T-cell (primary cell): ENCODE measurements around the gene TGIF1. TPM values are rescaled to one million over a fixed set of nuclear protein-coding genes. Genes with fewer than 3 reads are reported as not detected.
"Not testable (repeated sequence)": the region's sequence is repeated elsewhere in the genome, so short reads cannot be mapped to it uniquely, and the experiment has no call there.

Experiments used
- ATAC-seq, 4 experiments: fragments of 200-7000 bp in 3 of 4; fragments of 150-1000 bp in 1 of 4; cut with Tn5 transposase; replicated peaks in 1 of 4; 1 replicate in 3 of 4; 2 replicates in 1 of 4; pipeline ENCODE4 v1.10.0; 2021; ENCODE audit warnings: moderate library complexity in 3 of 4, mild to moderate bottlenecking in 2 of 4, moderate number of reproducible peaks in 1 of 4
- CTCF ChIA-PET, 2 donors: fragments of 300-600 bp; sonication (Branson Sonifier 250); formaldehyde crosslinking; loops; one replicate each; lab custom pipeline; 2022; ENCODE audit warnings: antibody characterized with exemption in 2 of 2; lab: Charles Lee
- POLR2A ChIA-PET, 2 donors: fragments of 300-600 bp; sonication (Branson Sonifier 250); formaldehyde crosslinking; loops; one replicate each; lab custom pipeline; 2022; ENCODE audit warnings: antibody characterized with exemption in 2 of 2; lab: Charles Lee
- DNase-seq, 35 experiments: peaks; one replicate each; pipeline versions ENCODE4 v3.0.0 to v3.0.0-alpha.2; 2013 to 2023
- H3K27ac ChIP-seq: one replicate; pipeline ENCODE4 v1.5.1; 2013; ENCODE audit warnings: low read length
- H3K27me3 ChIP-seq, 2 experiments: replicated peaks in 1 of 2; 1 replicate in 1 of 2; 2 replicates in 1 of 2; pipeline versions ENCODE4 v1.6.1 to v1.7.0; 2013; ENCODE audit warnings: low read length in 1 of 2, mixed read lengths in 1 of 2; ENCODE audit not compliant: control insufficient read depth in 2 of 2, insufficient read depth in 2 of 2; ENCODE audit errors: extremely low read depth in 1 of 2
- H3K36me3 ChIP-seq, 2 donors: 1 replicate in 1 of 2; 2 replicates in 1 of 2; pipeline versions ENCODE4 v1.6.1 to v1.7.0; 2013; ENCODE audit warnings: low read length in 1 of 2; ENCODE audit not compliant: control insufficient read depth in 2 of 2, insufficient read depth in 1 of 2; ENCODE audit errors: extremely low read depth in 1 of 2
- H3K4me1 ChIP-seq, 2 experiments: 1 replicate in 1 of 2; 2 replicates in 1 of 2; pipeline versions ENCODE4 v1.6.1 to v1.7.0; 2013; ENCODE audit warnings: low read length in 2 of 2, mixed read lengths in 1 of 2; ENCODE audit not compliant: insufficient read depth in 2 of 2, control insufficient read depth in 1 of 2; ENCODE audit errors: extremely low read depth in 1 of 2
- H3K4me3 ChIP-seq, 2 donors: 1 replicate in 1 of 2; 2 replicates in 1 of 2; pipeline versions ENCODE4 v1.5.1 to v1.7.0; 2013; ENCODE audit warnings: mild to moderate bottlenecking in 2 of 2, low read length in 1 of 2, moderate library complexity in 1 of 2; ENCODE audit not compliant: control insufficient read depth in 1 of 2; ENCODE audit errors: extremely low read depth in 1 of 2
- H3K9me3 ChIP-seq: 2 replicates; pipeline ENCODE4 v1.7.0; 2013
- H3K27ac Mint-ChIP-seq, 2 donors: one replicate each; pipeline ENCODE4 v1.8.0; 2020 to 2021; ENCODE audit warnings: mild to moderate bottlenecking in 2 of 2, mixed read lengths in 2 of 2
- H3K27me3 Mint-ChIP-seq, 2 donors: one replicate each; pipeline ENCODE4 v1.8.0; 2021 to 2022; ENCODE audit warnings: mixed read lengths in 2 of 2
- H3K36me3 Mint-ChIP-seq: one replicate; pipeline ENCODE4 v1.8.0; 2021; ENCODE audit warnings: mixed read lengths
- H3K4me1 Mint-ChIP-seq, 3 donors: one replicate each; pipeline ENCODE4 v1.8.0; 2020 to 2022; ENCODE audit warnings: mixed read lengths in 3 of 3, mild to moderate bottlenecking in 1 of 3
- H3K4me3 Mint-ChIP-seq, 3 donors: one replicate each; pipeline ENCODE4 v1.8.0; 2020 to 2022; ENCODE audit warnings: mild to moderate bottlenecking in 3 of 3, mixed read lengths in 3 of 3, moderate library complexity in 3 of 3
- H3K9me3 Mint-ChIP-seq, 3 donors: one replicate each; pipeline ENCODE4 v1.8.0; 2020 to 2022; ENCODE audit warnings: mixed read lengths in 3 of 3
- WGBS: methylation state at CpG from one replicate; pipeline ENCODE4 v1.1.5; 2013; ENCODE audit warnings: missing lambda C conversion rate; ENCODE audit not compliant: insufficient coverage; 5-methylcytosine and 5-hydroxymethylcytosine counted together
- total RNA-seq, 35 experiments: library from RNA in 6 of 35; stranded (reverse) in 6 of 35; fragments of 120-200 nt in 1 of 35; gene quantifications; one replicate each; pipeline versions ENCODE4 v1.2.1 to v1.2.4 and lab custom pipeline; 2013 to 2026

Gene TGIF1
- total RNA-seq, 5 donors from 2014 or later (not counting 1 experiment from before 2014, with no cell fraction given): 40.5 to 90.5 (median 81.8) TPM

DNA sequence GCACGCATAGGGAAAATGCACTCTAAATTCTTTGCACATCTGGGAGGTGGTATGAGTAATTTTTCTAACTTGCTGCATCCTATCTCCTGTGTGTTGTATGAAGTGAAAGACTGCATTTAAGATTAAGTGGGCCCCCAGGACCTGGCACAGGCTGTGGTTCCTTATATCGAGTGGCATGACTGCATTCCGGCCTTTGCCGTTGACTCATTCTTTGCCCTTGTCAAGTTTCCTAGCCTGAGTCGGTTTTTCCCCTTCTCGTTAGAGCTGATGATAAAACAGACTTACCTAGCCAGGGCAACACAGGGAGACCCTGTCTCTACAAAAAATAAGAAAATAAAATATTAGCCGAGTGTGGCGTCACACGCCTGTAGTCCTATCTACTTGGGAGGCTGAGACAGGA lies 37.4 kb upstream of the TGIF1 start:
- H3K36me3 Mint-ChIP-seq, H3K4me3 ChIP-seq, H3K27me3 ChIP-seq, H3K27me3 Mint-ChIP-seq, H3K9me3 Mint-ChIP-seq, H3K36me3 ChIP-seq, H3K27ac ChIP-seq, CTCF ChIA-PET, H3K9me3 ChIP-seq, DNase-seq, H3K4me1 ChIP-seq, H3K27ac Mint-ChIP-seq: not testable (repeated sequence)
- WGBS: 75% methylated on average over 5 of the region's 9 CpGs
- ATAC-seq: peak in 1 of 4 experiments; percentile 23
- peaks cover 5 to 10% (median 7%) of the 10 kb centered on the region in 3 donors for H3K4me1 Mint-ChIP-seq
- POLR2A ChIA-PET: interaction anchor here in 1 of 2 donors (0.6 kb wide), 1 partner anchor 115 kb away, joined by 3 read pairs; no protein-coding TSS in a partner anchor
- H3K4me3 Mint-ChIP-seq: peak overlapping the region in 2 of 3 donors; percentile 58 to 72

DNA sequence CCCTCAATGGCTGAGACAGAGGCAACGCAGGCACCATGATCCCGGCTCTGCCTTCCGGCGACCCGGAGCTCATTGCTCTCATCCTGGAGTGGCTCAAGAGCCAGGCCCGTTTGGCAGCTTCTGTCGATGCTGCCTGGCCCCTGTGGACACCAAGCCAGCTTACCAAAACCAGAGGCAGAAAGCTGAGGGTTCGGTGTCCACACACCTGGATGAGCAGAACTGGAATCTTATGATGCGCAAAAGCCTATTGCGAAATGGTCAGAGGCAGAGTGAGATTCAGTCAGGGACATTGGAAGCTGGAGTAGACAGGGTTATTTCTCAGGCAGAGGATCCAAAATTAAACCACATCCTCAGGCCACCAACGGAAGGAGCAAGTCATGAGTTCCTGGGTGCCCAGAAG lies 34.9 kb upstream of the TGIF1 start:
- peaks cover 5 to 10% (median 7%) of the 10 kb centered on the region in 3 donors for H3K4me1 Mint-ChIP-seq
- H3K27ac Mint-ChIP-seq: no peak overlapping the region
- no peak overlapping the region for H3K4me3 Mint-ChIP-seq

DNA sequence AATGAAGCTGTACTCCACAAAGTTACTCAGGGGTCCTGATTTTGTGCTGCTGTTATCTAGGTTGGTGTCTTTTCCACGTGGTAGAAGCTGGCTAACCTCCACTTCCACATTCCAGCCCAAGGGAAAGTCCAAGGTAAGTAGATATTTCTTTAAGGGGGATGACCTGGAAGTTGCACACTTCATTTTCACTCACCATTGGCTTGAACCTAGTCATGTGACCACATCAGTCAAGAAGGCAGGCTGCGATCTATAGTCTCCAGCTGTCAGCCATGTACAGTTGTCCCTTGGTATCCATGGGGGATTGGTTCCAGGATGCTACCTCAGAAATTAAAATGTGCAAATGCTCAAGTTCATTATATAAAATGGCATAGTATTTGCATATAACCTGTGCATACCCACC lies 31.9 kb upstream of the TGIF1 start:
- no peaks in the 10 kb centered on the region for H3K36me3 Mint-ChIP-seq
- Histone ChIP-seq H3K36me3 (no peaks in the 10 kb centered on the region), H3K4me3 (no peak overlapping the region), H3K27ac (no peak overlapping the region), H3K9me3 (no peaks in the 10 kb centered on the region), H3K4me1 (no peaks in the 10 kb centered on the region), H3K27me3 (no peaks in the 10 kb centered on the region)
- no peak overlapping the region for H3K4me3 Mint-ChIP-seq
- no CpG with 5 or more reads among the region's 2 CpGs for WGBS
- H3K27me3 Mint-ChIP-seq: no peaks in the 10 kb centered on the region
- ChIA-PET POLR2A (interaction anchor here in 1 of 2 donors (0.7 kb wide), 1 partner anchor 1301 kb away, joined by 3 read pairs; no protein-coding TSS in a partner anchor), CTCF (no interaction called here)
- peaks cover 0 to 6% (median 0%) of the 10 kb centered on the region in 3 donors for H3K9me3 Mint-ChIP-seq
- no peak for ATAC-seq
- DNase-seq: no peak
- H3K27ac Mint-ChIP-seq: no peak overlapping the region
- H3K4me1 Mint-ChIP-seq: no peaks in the 10 kb centered on the region

More for the DNA sequence above, 34.9 kb upstream of the TGIF1 start:
- DNase-seq (no peak), ATAC-seq (no peak)
- no peaks in the 10 kb centered on the region for H3K9me3 Mint-ChIP-seq
- no peaks in the 10 kb centered on the region for H3K36me3 ChIP-seq
- H3K36me3 Mint-ChIP-seq: no peaks in the 10 kb centered on the region
- no peak overlapping the region for H3K4me3 ChIP-seq
- H3K9me3 ChIP-seq: no peaks in the 10 kb centered on the region
- no peak overlapping the region for H3K27ac ChIP-seq
- H3K27me3 Mint-ChIP-seq: no peaks in the 10 kb centered on the region
- CTCF ChIA-PET: no interaction called here
- WGBS: 90% methylated on average over 9 of the region's 11 CpGs
- H3K27me3 ChIP-seq: no peaks in the 10 kb centered on the region
- peaks cover 0 to 6% of the 10 kb centered on the region in 2 experiments for H3K4me1 ChIP-seq
- POLR2A ChIA-PET: no interaction called here

- no peaks in the 10 kb centered on the region for H3K36me3 Mint-ChIP-seq
- no peak for DNase-seq
- Histone ChIP-seq H3K4me3 (no peak overlapping the region), H3K9me3 (no peaks in the 10 kb centered on the region), H3K36me3 (no peaks in the 10 kb centered on the region), H3K27ac (no peak overlapping the region), H3K27me3 (no peaks in the 10 kb centered on the region), H3K4me1 (no peaks in the 10 kb centered on the region)
- ChIA-PET POLR2A (no interaction called here), CTCF (no interaction called here)
- H3K4me3 Mint-ChIP-seq: no peak overlapping the region
- H3K27me3 Mint-ChIP-seq: no peaks in the 10 kb centered on the region
- H3K27ac Mint-ChIP-seq: no peak overlapping the region
- H3K4me1 Mint-ChIP-seq: no peaks in the 10 kb centered on the region
- WGBS: no CpG with 5 or more reads among the region's 2 CpGs
- H3K9me3 Mint-ChIP-seq: peaks cover 0 to 6% (median 0%) of the 10 kb centered on the region in 3 donors
- no peak for ATAC-seq
Observed at GRCh38 chr18:3420919-3421279, 29.1 kb upstream of the TGIF1 start.

GRCh38 chr18:3422905-3423304 lies 27.1 kb upstream of the TGIF1 start:
- WGBS: 100% methylated on average over 2 of the region's 10 CpGs
- Mint-ChIP-seq H3K9me3 (peaks cover 0 to 6% (median 0%) of the 10 kb centered on the region in 3 donors), H3K4me1 (no peaks in the 10 kb centered on the region), H3K27ac (no peak overlapping the region), H3K27me3 (no peaks in the 10 kb centered on the region), H3K4me3 (no peak overlapping the region), H3K36me3 (no peaks in the 10 kb centered on the region)
- Histone ChIP-seq H3K27ac (no peak overlapping the region), H3K4me3 (no peak overlapping the region), H3K9me3 (no peaks in the 10 kb centered on the region), H3K36me3 (no peaks in the 10 kb centered on the region), H3K27me3 (no peaks in the 10 kb centered on the region), H3K4me1 (no peaks in the 10 kb centered on the region)
- POLR2A ChIA-PET: no interaction called here
- CTCF ChIA-PET: no interaction called here
- DNase-seq: no peak
- no peak for ATAC-seq

GRCh38 chr18:3424280-3424890 lies 25.6 kb upstream of the TGIF1 start:
- Mint-ChIP-seq H3K4me3 (no peak overlapping the region), H3K4me1 (no peaks in the 10 kb centered on the region), H3K9me3 (peaks cover 0 to 6% (median 0%) of the 10 kb centered on the region in 3 donors), H3K27me3 (no peaks in the 10 kb centered on the region), H3K27ac (no peak overlapping the region), H3K36me3 (no peaks in the 10 kb centered on the region)
- Histone ChIP-seq H3K9me3 (no peaks in the 10 kb centered on the region), H3K4me3 (no peak overlapping the region), H3K27me3 (no peaks in the 10 kb centered on the region), H3K27ac (no peak overlapping the region), H3K36me3 (no peaks in the 10 kb centered on the region), H3K4me1 (no peaks in the 10 kb centered on the region)
- DNase-seq: no peak
- no peak for ATAC-seq
- WGBS: no CpG with 5 or more reads among the region's 3 CpGs
- POLR2A ChIA-PET: interaction anchor here in 1 of 2 donors (0.6 kb wide), 1 partner anchor 50 kb away, joined by 3 read pairs; no protein-coding TSS in a partner anchor
- CTCF ChIA-PET: interaction anchor here (0.5 to 0.8 kb wide), 3 partner anchors 21 to 170 kb away, joined by 3 to 10 read pairs (median 6); no protein-coding TSS in a partner anchor
